GM19239 (cell line): ENCODE measurements around the gene AXDND1.
A peak's percentile ranks its signal among the peaks of the same experiment; 100 is the strongest.

ENCODE experiments used
- DNase-seq: peaks from one replicate; pipeline ENCODE4 v3.0.0; 2011; ENCODE audit warnings: low spot score; ENCODE audit not compliant: insufficient read length
- FAIRE-seq: peaks from 2 replicates; lab custom pipeline; 2011; peaks lifted over from hg19 to GRCh38; lab: Jason Lieb, UNC

AXDND1 gene, protein sequence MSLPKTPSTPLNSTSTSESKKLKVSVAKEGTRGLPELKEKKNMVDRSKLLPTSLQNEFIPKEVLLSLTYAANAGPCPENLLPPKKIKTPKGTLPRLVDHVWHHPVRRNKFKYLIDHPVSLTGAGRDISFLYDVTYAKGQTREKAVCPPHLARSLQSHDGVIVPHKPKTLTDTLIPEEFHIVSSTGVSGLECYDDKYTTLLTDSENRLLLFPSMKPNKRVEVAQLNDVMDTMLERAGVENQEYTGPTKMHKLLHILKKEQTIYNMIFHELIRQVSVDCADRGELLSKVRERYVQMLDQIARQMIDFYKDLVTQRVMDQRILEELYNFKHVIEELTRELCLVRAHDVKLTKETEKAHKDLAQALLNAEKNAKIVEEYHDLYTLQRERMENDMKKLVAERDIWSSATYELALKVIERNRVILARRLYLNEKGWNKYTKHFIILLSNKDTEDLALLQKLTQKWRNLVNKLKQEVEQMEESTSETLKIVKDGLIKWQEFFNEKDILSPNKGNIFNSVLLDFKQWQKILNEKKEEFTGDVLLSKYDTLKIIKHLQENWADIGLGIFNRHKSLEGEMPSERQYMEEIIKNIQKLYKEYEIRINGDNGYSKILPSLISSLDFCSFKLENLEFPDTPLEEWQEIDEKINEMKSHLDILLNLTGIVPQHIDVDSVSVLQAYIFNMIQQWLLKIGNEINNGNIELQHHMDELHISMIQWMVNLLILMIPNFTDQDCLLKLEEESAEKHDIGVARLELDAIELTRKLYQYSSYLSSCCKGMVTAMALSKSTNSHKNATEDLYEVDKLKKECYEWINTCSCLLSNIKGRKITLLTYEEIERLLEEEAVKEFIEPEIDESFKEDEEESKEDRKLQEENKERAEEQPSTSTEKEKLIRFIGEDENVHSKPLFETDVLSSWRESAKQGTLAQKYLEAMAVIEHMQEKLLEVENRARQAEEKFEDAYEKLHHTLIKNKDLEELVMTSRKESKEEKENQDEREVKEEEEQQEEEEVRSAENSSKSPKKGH

GRCh38 chr1:179365342-179366092, at the start of gene AXDND1:
AXDND1 (plus strand) TSS chr1:179365971; CDS start chr1:179366510, 539 bp downstream.
- DNase-seq (peak; percentile 69), FAIRE-seq (peak; percentile 88)

- DNase-seq (no peak), FAIRE-seq (no peak)
These were observed 47.3 kb upstream of the AXDND1 start for GRCh38 chr1:179318491-179318890.

DNA sequence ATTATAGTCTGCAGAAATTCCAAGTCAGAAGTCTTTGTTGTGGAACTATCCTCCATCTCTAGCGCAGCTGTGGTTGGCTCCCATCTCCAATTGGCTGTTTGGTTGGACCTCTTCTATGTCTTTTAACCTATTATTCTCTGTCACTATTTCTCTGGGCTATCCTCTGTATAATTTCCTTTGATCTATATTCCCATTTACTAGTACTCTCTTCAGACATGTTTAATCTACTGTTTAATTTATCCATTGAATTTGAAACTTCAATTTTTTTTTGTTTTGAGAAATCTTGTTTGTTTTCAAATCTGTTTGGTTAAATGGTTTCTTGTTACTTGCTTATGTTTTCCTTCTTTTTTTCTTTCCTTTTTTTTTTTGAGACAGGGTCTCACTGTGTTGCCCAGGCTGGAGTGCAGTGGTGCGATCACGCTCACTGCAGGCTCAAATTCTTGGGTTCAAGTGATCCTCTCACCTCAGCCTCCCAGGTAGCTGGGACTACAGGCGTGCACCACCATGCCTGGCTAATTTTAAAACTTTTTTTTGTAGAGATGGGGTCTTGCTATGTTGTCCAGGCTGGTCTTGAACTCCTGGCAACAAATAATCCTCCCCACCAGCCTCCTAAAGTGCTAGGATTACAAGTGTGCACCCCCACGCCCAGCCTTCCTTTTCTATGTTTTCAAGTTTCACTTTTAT, 44.1 kb upstream of the AXDND1 start:
- FAIRE-seq (no peak), DNase-seq (no peak)

DNA sequence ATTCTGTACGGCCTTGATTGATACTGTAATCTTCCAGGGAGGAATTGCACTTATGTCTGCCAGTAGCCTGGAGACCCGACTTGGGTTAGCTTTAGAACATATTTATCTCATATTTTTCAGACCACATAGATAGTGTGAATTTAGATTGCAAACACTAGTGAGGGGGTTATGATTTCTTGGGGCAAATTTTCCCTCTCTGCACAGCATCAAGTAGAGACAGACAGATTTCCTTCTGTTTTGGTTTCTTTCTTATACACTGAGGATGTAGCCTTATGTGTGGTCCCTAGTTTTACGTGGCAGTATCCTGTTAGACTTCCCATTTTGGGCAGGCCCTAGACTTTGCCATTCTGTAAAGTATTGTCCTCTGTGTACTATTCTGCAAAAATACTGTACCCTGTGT, 43.2 kb upstream of the AXDND1 start:
- FAIRE-seq (no peak), DNase-seq (no peak)

DNA sequence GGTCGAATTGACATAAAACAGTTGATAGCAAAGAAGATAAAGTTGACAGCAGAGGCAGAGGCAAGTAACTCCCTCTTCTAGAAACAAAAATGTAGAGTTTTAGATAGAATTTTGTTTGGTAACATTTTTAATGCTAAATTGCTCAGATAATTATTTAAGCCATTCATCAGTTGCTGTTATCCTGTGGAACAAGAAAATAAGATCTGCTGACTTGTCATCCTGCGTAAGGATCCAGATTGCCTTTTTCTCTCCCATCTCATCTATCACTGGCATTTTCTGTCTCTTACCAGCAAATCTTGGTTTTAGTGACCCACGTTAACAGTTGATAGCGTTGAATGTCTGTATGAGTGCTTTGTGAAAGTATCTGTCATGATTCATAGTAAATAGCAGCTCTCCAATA, 42.3 kb upstream of the AXDND1 start:
- FAIRE-seq (no peak), DNase-seq (no peak)

- DNase-seq (no peak), FAIRE-seq (no peak)
These were observed 39.9 kb upstream of the AXDND1 start for GRCh38 chr1:179325836-179326235.

- no peak for FAIRE-seq
These were observed 39.0 kb upstream of the AXDND1 start for GRCh38 chr1:179326746-179327145.

DNA sequence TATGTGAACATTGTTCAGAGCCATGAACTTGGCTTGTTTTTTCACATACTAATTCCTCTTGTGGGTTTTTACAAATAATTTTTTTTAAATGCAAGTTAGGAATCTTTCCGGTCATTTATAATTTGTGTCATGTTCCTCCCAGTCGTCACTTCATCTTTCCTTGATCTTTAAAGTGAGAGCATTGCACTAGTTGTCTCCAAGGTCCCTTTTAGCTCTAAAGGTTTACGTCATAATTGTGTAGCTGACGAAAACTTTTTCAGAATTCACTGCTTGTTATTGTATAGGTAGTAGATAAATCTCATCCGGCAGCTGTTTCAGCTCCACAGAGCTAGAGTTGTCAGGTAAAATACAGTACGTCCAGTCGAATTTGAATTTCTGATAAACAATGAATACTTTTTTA, 38.6 kb upstream of the AXDND1 start:
- FAIRE-seq (no peak), DNase-seq (no peak)

More at GRCh38 chr1:179326746-179327145, 39.0 kb upstream of the AXDND1 start:
- no peak for DNase-seq

- FAIRE-seq = no peak
These were observed 38.1 kb upstream of the AXDND1 start for GRCh38 chr1:179327679-179328078.

DNA sequence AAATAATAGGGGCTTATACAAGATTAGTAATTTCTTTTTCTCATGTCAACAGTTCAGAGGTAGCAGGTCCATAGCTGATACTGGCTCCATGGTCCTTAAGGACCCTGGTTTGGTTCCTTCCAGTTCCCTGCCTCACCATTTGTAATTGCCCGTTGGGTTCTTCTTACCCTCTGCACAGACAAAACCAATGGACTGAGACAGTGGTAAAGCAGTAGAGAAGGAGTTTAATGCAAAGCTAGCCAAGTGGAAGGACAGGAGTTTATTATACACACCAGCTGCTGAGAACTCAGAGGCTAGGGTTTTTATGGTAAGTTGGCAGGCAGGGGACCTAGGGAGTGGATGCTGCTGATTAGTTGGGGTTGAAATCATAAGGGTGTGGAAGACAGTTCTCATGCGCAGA, 35.9 kb upstream of the AXDND1 start:
- FAIRE-seq (no peak), DNase-seq (no peak)

More at GRCh38 chr1:179327679-179328078, 38.1 kb upstream of the AXDND1 start:
- DNase-seq = no peak

GRCh38 chr1:179334440-179334839, 31.3 kb upstream of the AXDND1 start:
- DNase-seq = no peak
- FAIRE-seq = no peak

GRCh38 chr1:179337288-179337687, 28.5 kb upstream of the AXDND1 start:
- FAIRE-seq = no peak
- DNase-seq = no peak

DNA sequence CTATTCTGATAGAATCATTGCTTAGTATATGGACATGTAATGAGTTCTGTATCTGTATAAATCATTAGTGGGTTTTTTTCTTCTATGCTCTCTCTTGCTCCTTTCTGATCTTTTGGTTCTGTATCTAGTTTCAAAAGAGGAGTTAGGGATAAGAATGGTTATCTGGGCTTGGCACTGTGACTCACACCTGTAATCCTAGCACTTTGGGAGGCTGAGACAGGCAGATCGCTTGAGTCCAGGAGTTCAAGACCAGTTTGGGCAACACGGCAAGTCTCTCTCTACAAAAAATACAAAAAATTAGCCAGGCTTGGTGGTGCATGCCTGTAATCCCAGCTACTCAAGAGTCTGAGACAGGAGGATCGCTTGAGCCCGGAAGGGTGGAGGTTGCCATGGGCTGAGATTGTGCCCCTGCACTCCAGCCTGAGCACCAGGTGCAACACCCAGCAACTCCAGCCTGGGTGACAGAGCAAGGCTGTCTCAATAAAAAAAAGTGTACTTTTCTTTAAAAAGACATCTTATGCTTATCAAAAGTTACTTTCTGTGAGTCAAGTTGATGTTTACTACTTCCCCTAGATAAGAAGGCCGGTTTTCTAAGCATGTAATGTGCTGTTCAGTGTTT, 27.7 kb upstream of the AXDND1 start:
- DNase-seq = no peak
- FAIRE-seq = no peak

DNA sequence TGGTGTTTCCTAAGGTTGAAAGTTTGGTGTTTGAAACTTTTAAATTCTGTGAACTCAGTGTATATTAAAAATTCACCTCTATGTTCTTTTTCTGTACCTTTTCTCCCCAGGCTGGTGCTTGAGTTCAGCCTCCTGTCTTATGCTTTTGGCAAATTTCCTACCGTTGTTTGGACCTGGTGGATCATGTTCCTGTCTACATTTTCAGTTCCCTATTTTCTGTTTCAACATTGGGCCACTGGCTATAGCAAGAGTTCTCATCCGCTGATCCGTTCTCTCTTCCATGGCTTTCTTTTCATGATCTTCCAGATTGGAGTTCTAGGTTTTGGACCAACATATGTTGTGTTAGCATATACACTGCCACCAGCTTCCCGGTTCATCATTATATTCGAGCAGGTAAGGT, 24.9 kb upstream of the AXDND1 start:
- no peak for DNase-seq
- FAIRE-seq = no peak

DNA sequence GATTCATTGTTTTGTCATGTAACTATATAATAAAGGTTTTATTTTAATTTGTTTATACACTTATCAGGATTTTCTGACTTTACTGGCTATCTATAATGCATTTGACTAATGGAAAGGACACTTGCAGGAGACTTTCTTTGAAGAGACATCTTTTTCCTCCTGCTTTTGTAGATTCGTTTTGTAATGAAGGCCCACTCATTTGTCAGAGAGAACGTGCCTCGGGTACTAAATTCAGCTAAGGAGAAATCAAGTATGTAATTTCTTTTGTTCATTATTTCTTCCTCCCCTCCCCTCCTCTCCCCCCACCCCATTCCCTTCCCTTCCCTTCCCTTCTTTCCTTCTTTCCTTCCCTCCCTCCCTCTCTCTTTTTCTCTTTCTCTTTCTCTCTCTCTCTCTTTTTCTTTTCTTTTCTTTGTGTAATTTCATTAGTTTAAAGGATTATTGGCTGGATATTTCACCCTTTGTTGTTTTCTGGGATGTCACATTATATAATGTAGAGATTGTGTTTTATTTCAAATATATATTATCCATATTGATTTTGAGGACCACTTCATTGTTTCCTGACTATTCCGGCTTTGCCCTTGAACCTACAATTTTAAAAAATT, 23.7 kb upstream of the AXDND1 start:
- no peak for FAIRE-seq
- no peak for DNase-seq

DNA sequence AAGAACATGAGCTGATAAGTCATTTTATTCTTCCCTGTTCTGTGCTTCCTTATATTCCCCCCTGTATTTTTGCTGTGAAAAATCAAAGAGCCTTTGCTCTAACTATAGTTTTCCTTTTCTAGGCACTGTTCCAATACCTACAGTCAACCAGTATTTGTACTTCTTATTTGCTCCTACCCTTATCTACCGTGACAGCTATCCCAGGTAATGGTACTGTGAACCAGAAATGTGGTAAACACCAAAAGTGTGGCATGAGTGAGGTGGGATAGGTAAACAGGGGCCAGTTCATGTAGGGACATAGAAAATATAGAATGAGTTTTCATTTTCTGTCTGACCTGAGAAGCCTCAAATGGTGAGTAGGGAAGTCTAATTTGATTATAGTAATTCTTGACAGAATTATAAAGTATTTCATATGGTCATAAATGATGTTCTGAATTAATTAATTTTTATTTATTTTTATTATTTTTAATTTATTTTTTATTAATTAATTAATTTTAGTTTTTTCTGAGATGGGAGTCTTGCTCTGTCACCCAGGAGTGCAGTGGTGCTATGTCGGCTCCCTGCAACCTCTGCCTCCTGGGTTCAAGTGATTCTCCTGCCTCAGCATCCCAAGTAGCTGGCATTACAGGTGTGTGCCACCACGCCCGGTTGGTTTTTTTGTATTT, 22.9 kb upstream of the AXDND1 start:
- no peak for DNase-seq
- FAIRE-seq = no peak

- FAIRE-seq = no peak
These were observed 14.5 kb upstream of the AXDND1 start for GRCh38 chr1:179351281-179351680.

GRCh38 chr1:179352236-179352635, 13.5 kb upstream of the AXDND1 start:
- no peak for FAIRE-seq
- DNase-seq = no peak

More at GRCh38 chr1:179351281-179351680, 14.5 kb upstream of the AXDND1 start:
- DNase-seq = no peak
